Measurements from ENCODE around the gene FBL. TPM values are rescaled to one million over a fixed set of nuclear protein-coding genes. Genes with fewer than 3 reads are reported as not detected.
"Not testable (repeated sequence)": the region's sequence is repeated elsewhere in the genome, so short reads cannot be mapped to it uniquely, and the experiment has no call there.

Gene FBL
- total and polyA plus RNA-seq, 2 of the 8 experiments (the other 6 are each of a cell fraction or from before 2014, with no cell fraction given), result 790 to 1,361 TPM

DNA sequence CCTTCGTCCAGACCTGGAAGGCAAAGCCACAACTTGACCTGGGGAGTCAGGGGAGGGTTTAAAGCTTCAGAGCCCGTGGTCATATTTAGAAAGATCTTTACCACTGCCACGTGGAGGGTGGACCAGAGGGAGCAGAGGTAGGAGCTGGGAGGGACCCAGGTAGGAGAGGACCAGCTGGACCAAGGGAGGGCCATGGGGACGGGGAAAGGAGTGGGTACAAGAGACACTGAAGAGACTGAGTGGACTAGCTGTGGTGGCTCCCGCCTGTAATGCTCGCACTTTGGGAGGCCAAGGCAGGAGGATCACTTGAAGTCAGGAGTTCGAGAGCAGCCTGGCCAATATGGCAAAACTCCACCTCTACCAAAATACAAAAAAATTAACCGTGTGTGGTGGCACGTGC lies 38.5 kb upstream of the FBL start:
- H2BK20ac ChIP-seq (ENCODE audit: low read length); H3K27me3 ChIP-seq (replicated peaks in 1 of 4; ENCODE audit: control insufficient read depth in 3 of 4, extremely low read depth in 1 of 4, insufficient read depth in 3 of 4, low read length in 3 of 4); H2BK5ac ChIP-seq (ENCODE audit: low read depth, low read length); H2BK120ac ChIP-seq (replicated peaks; ENCODE audit: low read depth, low read length); H3K23ac ChIP-seq (ENCODE audit: insufficient read length); H3K79me1 ChIP-seq (ENCODE audit: low read depth, low read length); H3K4me2 ChIP-seq (ENCODE audit: insufficient read depth in 1 of 2, low read depth in 2 of 2, low read length in 2 of 2); CTCF ChIA-PET (ENCODE audit: partially characterized antibody); H4K5ac ChIP-seq (ENCODE audit: insufficient read length, low read depth, low read length); H2AFZ ChIP-seq (ENCODE audit: low read length); H3K4me3 ChIP-seq (ENCODE audit: extremely low read depth in 1 of 4, insufficient read depth in 2 of 4, low read depth in 3 of 4, low read length in 4 of 4); DNase-seq (ENCODE audit: low read depth in 1 of 2, low spot score in 2 of 2); H4K8ac ChIP-seq (ENCODE audit: extremely low read depth, insufficient read depth, low read length); H3K4ac ChIP-seq (replicated peaks; ENCODE audit: insufficient read length, low read depth, low read length); H3K36me3 ChIP-seq (ENCODE audit: control insufficient read depth in 2 of 4, insufficient read depth in 4 of 4, low read length in 3 of 4); H2BK12ac ChIP-seq (ENCODE audit: low read depth, low read length); POLR2A ChIA-PET (ENCODE audit: partially characterized antibody); H3K18ac ChIP-seq (ENCODE audit: extremely low read depth, low read length); H3K4me1 ChIP-seq (replicated peaks in 1 of 4; ENCODE audit: control insufficient read depth in 3 of 4, insufficient read depth in 4 of 4, low read length in 3 of 4); H3K14ac ChIP-seq (ENCODE audit: insufficient read length); H2BK15ac ChIP-seq (ENCODE audit: low read length); H3K27ac ChIP-seq (ENCODE audit: low read depth, low read length); H4K20me1 ChIP-seq (replicated peaks in 1 of 2; ENCODE audit: control insufficient read depth in 1 of 2, insufficient read depth in 2 of 2, low read length in 2 of 2); H3K23me2 ChIP-seq (ENCODE audit: low read depth, low read length); FAIRE-seq; H2AK5ac ChIP-seq (ENCODE audit: low read depth, low read length); H4K91ac ChIP-seq (replicated peaks; ENCODE audit: insufficient read length, low read length); H3K79me2 ChIP-seq (ENCODE audit: control insufficient read depth in 1 of 2, insufficient read depth in 2 of 2, low read length in 2 of 2); H3K9me3 ChIP-seq (ENCODE audit: insufficient read depth in 2 of 2, low read depth in 1 of 2, low read length in 1 of 2); H3K9ac ChIP-seq (replicated peaks in 1 of 4; ENCODE audit: extremely low read depth in 1 of 4, low read depth in 3 of 4, low read length in 3 of 4); H3K56ac ChIP-seq (replicated peaks; ENCODE audit: insufficient read length, low read depth, low read length): not testable (repeated sequence)
- 76% methylated on average over 4 of the region's 9 CpGs; no CpG with 5 or more reads in 1 of the 2 experiments for WGBS, 2 experiments (ENCODE audit: extremely low coverage in 1 of 2, insufficient coverage in 1 of 2, insufficient read length in 1 of 2, insufficient replicate concordance in 2 of 2, low coverage in 1 of 2, low lambda C conversion rate in 2 of 2, missing lambda C conversion rate in 1 of 2)

GRCh38 chr19:39882645-39883044 lies 36.5 kb upstream of the FBL start:
- H3K9me3 ChIP-seq (ENCODE audit: insufficient read depth in 2 of 2, low read depth in 1 of 2, low read length in 1 of 2); H2BK20ac ChIP-seq (ENCODE audit: low read length); H3K9ac ChIP-seq (replicated peaks in 1 of 4; ENCODE audit: extremely low read depth in 1 of 4, low read depth in 3 of 4, low read length in 3 of 4); FAIRE-seq; H4K20me1 ChIP-seq (replicated peaks in 1 of 2; ENCODE audit: control insufficient read depth in 1 of 2, insufficient read depth in 2 of 2, low read length in 2 of 2); H3K27me3 ChIP-seq (replicated peaks in 1 of 4; ENCODE audit: control insufficient read depth in 3 of 4, extremely low read depth in 1 of 4, insufficient read depth in 3 of 4, low read length in 3 of 4); H3K56ac ChIP-seq (replicated peaks; ENCODE audit: insufficient read length, low read depth, low read length); H2BK12ac ChIP-seq (ENCODE audit: low read depth, low read length); H3K79me1 ChIP-seq (ENCODE audit: low read depth, low read length); H3K4me1 ChIP-seq (replicated peaks in 1 of 4; ENCODE audit: control insufficient read depth in 3 of 4, insufficient read depth in 4 of 4, low read length in 3 of 4); H2BK5ac ChIP-seq (ENCODE audit: low read depth, low read length); CTCF ChIA-PET (ENCODE audit: partially characterized antibody); H3K4me3 ChIP-seq (ENCODE audit: extremely low read depth in 1 of 4, insufficient read depth in 2 of 4, low read depth in 3 of 4, low read length in 4 of 4); H3K18ac ChIP-seq (ENCODE audit: extremely low read depth, low read length); H3K4ac ChIP-seq (replicated peaks; ENCODE audit: insufficient read length, low read depth, low read length); H4K91ac ChIP-seq (replicated peaks; ENCODE audit: insufficient read length, low read length); DNase-seq (ENCODE audit: low read depth in 1 of 2, low spot score in 2 of 2); H3K4me2 ChIP-seq (ENCODE audit: insufficient read depth in 1 of 2, low read depth in 2 of 2, low read length in 2 of 2); H3K23me2 ChIP-seq (ENCODE audit: low read depth, low read length); H4K5ac ChIP-seq (ENCODE audit: insufficient read length, low read depth, low read length); H2AFZ ChIP-seq (ENCODE audit: low read length); H3K36me3 ChIP-seq (ENCODE audit: control insufficient read depth in 2 of 4, insufficient read depth in 4 of 4, low read length in 3 of 4); H2BK15ac ChIP-seq (ENCODE audit: low read length); H3K23ac ChIP-seq (ENCODE audit: insufficient read length); H3K79me2 ChIP-seq (ENCODE audit: control insufficient read depth in 1 of 2, insufficient read depth in 2 of 2, low read length in 2 of 2); H2AK5ac ChIP-seq (ENCODE audit: low read depth, low read length); H2BK120ac ChIP-seq (replicated peaks; ENCODE audit: low read depth, low read length); H4K8ac ChIP-seq (ENCODE audit: extremely low read depth, insufficient read depth, low read length); H3K14ac ChIP-seq (ENCODE audit: insufficient read length); H3K27ac ChIP-seq (ENCODE audit: low read depth, low read length); POLR2A ChIA-PET (ENCODE audit: partially characterized antibody): not testable (repeated sequence)
- 86% methylated on average over 5 of the region's 10 CpGs; no CpG with 5 or more reads in 1 of the 2 experiments for WGBS, 2 experiments (ENCODE audit: extremely low coverage in 1 of 2, insufficient coverage in 1 of 2, insufficient read length in 1 of 2, insufficient replicate concordance in 2 of 2, low coverage in 1 of 2, low lambda C conversion rate in 2 of 2, missing lambda C conversion rate in 1 of 2)
